ENCODE results near the gene SLC25A21.

The SLC25A21 gene

GRCh38 chr14:36661506-36662257, 510.7 kb downstream of the SLC25A21 start, which contains the start of gene PAX9:
Gene PAX9, plus strand, starts transcription at chr14:36661860. Its CDS starts 230 bp downstream, at chr14:36662090.
- DNase-seq = peak; percentile 74

DNA sequence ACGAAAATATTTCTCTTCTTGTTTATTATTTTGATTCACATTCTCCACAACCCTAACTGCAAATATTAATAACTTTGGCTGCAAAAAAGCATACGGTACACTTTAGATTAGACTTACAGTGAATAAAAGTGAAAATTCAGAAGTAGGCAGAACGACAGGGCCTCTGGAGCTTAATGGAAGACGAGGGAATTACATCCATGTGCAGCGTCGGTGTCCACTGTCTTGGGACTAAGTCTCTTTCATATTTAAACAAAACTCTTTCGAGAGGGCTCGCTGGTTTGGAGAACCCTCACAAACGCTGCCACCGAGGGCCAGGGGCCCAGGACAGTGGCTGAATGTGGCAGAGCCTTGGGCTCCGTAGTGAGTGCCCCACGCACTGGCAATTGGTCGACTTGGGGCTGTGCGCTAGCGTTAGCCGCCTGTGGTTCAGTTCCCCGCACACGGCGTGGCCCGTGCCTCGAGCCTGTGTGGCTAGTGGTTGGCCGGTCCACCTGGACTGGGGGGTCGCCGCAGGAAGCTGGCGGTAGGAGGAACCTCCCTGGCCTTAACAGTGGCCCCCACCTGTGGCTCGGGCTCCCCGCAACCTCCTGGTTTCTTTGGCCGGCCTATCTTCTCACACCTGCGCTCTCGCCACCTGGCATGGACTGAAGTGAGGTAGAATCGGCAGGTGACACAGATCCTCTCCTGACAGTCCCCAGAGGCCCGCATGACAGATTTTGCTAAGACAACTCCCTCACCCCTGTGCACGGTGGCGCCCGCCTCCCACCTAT, 511.5 kb downstream of the SLC25A21 start:
- no peak for DNase-seq

- no peak for DNase-seq
These were observed 512.3 kb downstream of the SLC25A21 start for GRCh38 chr14:36659822-36660735.

DNA sequence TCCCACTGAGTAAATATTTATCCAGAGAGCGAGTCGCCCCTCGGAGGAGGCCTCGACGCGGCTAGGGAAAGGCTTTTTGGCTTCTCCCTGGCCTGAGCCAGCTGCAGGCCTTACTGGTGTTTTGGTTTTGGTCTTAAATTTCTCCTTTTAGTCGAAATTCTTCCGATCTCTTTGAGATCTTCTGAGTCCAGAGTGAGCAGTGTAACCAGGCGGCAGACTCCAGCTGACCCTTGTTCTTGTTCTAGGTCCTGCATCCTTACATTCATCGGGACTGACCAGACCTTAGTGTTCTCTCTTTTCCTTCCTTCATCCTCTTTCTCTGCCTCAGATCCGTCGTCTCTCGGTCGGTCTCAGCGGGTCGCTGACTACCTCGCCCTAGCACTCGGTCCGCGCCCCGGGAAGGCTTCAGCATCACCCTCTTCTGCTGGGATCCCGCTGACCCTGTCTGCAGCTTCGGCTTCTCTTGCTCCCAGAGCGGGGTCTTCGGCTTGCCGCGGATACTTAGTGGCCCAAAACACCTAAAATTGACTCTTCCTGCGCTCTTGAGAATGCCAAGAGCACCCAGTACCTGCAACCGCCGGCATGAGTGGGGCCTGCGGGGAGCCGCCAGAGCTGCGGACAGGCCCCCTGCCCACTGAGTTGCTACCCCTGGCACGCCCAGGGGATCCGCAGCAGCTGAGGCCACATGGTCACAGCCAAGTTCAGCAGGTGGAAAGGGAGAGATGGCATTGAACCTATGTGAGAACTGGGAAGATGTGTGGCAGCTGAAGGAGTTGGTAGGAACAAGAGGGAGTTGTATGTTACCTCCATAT, 513.2 kb downstream of the SLC25A21 start:
- DNase-seq = no peak

DNA sequence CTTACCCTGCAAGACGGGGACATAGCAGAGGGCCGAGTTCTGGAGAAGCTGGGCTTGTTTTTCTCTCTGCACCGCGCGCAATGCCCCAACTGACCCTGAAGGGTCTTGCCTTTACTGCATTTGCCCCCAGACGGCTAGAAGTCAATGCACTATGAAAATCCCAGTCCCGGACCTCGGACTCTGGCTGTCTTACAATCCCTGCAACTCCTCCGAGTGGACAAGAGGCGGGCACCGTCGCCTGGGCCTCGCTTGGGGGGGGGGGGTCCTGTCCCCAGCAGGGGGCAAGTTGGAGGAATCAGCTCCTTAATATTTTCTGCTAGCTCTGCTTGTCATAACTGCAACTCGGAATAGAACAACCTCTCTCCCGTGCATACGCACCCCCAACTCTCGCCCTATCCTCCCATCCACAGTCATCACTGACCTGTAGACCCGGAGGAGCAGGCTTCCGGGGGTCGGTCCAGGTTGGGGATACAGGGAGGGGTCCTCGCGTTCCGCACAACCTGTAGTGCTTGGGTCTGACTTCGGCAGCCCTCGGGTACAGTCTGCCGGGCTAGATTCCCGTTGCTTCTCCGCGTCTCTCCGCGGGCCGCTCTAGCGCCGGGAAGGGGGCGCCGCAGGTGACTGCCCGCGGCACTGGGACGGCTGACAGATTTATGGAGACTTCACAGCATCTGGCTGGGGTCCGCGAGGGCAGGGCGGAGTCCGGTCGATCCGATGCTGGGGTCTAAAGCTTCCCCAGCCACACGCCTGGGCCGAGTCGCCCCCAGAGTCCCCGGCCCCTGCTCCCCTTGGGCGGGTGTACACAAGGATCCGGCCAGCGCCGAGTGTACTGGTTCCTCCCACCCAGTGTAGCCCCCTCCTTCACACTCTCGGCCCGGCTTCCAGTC, 514.0 kb downstream of the SLC25A21 start:
- DNase-seq = no peak

DNA sequence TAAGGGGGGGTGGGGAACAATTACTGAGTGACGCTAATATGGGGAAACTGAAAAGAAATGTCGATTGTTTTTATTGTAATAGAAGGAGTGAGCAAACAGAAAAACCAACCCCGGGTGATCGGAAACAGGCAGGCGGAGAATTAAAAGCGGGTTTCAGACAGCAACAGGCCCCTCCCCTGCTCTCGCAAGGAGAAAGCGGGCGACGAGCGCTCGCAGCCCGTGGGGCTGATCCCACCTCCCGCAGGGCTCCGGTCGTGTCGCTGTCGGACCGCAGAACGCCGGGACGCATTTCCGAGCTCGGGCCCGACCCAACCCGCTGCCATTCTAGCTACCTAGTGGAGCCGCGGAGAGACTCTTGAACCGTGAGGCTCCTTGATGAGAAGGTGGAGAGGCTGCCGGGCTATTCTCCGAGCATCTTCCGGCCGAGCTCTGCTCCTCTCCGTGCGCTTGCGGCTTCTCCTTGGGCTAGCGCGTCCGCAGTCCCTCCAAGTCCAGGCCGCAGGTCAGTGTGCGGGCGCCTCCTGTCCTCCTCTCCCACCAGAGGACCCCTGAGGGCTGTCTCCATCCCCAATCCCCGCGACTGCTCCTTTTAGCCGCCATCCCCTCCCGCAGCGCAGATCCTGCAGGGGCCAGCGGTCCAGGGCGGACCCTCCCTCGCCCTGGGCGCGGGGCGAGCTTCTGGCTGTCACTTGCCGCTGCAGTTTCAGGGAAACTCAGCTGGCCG, 514.8 kb downstream of the SLC25A21 start:
- DNase-seq = no peak

GRCh38 chr14:36656687-36657398, 515.6 kb downstream of the SLC25A21 start:
- no peak for DNase-seq

DNA sequence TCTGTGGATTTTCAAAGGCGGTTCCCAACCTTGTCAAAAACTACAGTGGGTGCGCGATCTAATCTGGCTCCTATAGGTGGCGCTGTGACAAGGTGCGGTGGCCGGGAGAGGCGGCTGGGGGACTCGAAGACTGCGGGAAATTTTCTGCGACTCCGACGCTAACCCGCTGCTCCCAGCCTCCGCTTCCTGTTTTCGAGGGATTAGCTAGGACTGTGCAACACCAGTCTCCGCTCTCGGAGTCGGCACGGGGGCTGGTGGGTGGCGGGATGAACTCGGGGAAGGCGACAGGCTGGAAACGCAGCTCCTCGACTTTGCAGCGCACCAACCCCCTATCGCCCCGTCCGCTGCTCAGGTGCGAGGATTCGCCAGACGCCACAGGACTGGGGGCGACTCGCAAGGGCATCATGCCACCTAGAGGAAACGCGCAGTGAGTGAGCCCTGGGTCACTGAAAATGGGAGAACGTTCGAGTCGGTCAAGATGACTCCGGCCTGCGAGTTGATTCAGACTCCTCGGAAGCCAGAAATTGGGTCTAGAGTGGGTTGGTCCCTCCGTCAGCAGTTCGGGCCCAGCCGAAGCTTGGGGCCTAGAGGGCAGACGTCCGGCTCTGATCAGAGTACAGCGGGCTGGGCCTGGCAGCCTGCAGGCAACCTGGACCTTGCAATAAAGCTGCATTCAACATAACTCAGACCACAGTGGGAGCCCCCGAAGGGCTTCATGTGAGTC, 516.3 kb downstream of the SLC25A21 start:
- DNase-seq = no peak

DNA sequence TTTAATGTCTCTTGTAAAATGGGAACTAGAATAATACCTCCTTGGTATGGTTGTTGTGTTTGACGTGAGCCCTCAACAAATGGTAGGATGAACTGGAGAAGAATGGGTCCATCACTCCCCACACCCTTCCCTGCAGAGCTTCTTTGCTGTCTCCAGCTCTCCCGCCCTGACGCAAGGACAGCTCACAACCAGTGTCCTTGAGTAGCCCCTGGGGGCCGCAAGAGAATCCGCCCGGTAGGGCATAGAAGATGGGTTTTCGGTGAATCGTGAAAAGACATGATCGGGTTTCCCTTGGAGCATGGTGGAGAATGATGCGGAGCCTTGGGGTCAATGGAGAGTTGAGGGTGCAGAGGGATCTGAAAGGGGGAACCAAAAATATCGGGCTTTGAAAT, 516.8 kb downstream of the SLC25A21 start:
- no peak for DNase-seq

DNA sequence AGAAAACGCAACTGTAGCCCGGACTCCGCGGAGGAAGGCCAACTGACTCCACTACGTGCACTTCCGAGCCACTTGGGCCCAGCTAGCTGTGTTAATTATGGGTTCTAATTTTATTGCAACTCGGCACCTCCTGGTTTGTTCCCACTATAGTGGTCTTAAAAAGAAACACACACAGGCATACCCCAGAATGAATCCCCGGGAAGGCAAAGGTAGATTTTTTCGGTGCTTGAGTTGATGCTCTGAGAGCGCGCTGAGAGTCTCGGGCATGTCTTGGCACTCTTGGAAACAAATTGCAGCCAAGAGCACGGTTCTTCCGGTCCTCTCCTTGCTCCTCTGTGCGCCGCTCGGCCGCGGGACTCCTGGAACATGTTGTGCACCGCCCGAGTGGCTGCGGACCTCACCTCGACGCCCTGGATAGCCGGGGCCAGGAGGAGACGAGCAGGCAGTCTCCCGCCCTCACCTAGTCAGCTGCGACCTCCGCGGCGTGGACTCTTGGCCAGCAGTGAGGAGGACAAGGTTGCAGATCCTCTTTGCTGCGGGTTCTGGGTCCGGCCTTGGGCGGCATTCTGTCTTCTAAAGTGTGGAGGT, 517.5 kb downstream of the SLC25A21 start:
- DNase-seq = no peak

DNA sequence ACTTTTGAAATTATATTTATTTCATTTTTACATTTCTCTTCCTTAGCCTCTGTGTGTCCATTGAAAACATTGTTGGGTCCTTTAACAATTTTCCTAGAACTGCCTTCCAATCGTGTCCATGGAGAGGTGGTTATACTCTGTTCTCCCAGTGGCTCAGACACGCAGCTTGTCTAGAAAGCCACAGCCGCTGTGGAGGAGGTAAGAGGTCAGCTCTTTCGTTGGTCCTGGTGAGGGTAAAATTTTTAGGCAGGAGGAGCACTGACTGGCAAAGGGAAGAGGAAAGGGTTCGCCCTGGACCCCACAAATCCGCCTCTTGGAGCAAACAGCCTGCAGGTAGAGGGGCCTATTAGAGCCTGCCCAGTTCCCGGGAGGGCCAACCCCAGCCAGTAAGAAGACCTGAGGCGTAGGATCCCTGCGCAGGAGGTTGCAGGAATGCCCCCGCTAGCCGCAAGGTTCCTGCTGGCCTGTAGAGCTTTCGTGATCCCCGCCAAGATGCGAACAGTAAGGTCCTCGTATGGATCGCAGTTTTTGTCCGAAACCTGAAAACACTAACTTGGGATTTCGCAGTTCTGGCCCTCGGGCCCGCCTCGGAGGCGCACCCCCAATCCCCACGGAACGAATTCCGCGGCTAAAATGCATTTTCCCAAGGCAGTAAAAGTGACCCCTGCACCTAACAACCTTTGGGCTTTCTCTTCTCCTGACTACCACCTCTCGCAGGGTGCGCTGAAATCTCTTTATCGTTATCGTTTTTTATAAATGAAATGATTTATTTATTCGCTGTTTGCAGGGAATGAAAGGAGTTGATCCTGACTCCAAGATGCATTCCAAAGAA, 518.2 kb downstream of the SLC25A21 start:
- no peak for DNase-seq

GRCh38 chr14:36653413-36653812, 519.0 kb downstream of the SLC25A21 start:
- no peak for DNase-seq

GRCh38 chr14:36652542-36653201, 519.7 kb downstream of the SLC25A21 start:
- DNase-seq = no peak

DNA sequence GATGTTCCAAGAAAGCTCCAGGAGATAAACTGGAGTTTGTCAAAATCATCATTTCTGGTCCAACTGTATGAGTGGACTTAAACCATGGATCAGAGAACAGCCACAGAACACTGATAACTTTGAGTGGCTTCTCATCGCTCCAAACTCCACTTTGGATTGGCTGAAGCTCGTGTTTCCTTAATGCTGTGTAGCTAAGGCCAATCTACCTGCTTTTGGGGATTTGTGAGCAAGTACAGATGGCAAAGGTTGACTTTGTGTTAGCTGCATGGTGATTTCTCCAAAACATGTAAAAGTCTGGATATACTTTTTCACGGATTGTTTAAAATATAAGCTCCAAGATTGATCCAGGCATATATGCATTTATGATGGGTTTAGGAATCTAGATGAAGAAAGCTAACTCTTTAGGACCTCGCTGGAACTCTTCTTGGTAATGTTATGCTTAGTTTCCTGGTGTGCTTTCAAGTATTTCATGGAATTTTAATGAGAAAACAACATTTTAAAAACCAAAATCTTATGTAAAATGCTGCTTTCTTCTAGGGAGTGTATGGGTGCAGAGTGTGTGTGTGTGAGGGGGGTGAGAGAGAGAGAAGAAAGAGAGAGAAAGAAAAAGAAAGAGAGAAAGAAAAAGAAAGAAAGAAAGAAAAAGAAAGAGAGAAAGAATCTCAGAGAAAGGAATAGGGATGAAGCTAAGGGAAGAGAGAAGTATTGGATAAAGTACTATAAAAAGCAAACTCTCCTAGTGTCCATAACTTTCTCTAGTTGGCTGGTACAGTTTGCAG, 522.3 kb downstream of the SLC25A21 start:
- DNase-seq = no peak

DNA sequence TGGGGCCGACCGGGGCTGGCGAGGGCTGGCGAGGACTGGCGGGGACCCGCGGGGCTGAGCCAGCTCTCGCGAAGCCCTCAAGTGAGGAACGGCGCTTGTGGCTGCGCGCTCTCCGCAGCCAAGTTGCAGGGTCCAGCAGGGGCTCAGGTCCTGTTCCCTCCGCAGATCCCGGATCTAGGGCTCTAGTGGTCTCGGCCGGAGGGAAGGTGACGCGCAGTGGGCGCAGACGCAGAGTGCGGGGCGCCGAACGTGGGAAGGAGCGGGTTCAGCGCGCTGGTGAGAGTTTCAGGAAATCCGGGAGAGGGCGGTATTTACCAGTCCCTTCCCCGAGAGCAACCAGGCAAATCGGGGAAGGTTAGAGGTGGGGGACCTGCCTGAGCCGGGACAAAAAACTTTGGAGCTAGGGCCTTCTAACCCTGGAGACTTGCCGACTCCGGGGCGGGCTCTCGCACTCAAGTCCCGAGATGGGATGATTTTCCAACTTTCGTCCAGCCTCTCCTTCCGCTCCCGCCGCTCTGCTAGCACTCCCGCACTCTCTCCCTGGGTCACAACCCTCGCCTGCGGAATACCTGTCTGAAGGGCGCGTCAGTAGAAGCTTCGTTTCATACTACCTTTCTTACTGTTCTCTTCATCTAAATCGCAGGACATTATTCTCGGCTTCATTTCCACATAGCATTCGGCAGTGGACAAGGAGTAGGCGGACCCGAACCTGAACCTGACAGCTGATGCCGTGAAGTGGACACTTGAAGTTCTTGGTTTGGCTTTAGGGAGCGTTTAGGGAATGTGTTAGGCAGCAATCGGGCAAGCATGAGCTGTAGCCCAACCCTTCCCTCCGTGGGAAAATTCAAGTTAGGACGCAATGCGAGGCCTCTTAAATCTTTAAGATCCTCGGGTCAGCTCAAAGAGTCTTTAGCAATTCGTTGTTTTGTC, 524.3 kb downstream of the SLC25A21 start:
- peak; percentile 31 for DNase-seq
